AG20443 (cell line): ENCODE results near the gene GDPD1.
"Not testable (repeated sequence)": the region's sequence is repeated elsewhere in the genome, so short reads cannot be mapped to it uniquely, and the experiment has no call there.

Source experiments
- DNase-seq: peaks from one replicate; pipeline ENCODE4 v3.0.0; 2012; ENCODE audit warnings: low spot score, mixed read lengths

Gene GDPD1

GRCh38 chr17:59244081-59244480 lies 23.8 kb downstream of the GDPD1 start:
- no peak for DNase-seq

GRCh38 chr17:59254742-59255141 lies 34.4 kb downstream of the GDPD1 start:
- DNase-seq = no peak

GRCh38 chr17:59257101-59257500 lies 36.8 kb downstream of the GDPD1 start:
- DNase-seq = no peak

GRCh38 chr17:59260722-59261121 lies 40.4 kb downstream of the GDPD1 start:
- DNase-seq = no peak

- peak; percentile 9 for DNase-seq
These were observed 46.4 kb downstream of the GDPD1 start for GRCh38 chr17:59266745-59267144.

GRCh38 chr17:59267776-59268175 lies 47.5 kb downstream of the GDPD1 start:
- DNase-seq = no peak

GRCh38 chr17:59275618-59276017 lies 55.3 kb downstream of the GDPD1 start:
- DNase-seq = no peak

GRCh38 chr17:59277031-59277430 lies 56.7 kb downstream of the GDPD1 start:
- DNase-seq = no peak

- DNase-seq = no peak
These were observed 58.1 kb downstream of the GDPD1 start for GRCh38 chr17:59278406-59278805.

- DNase-seq = no peak
These were observed 64.0 kb downstream of the GDPD1 start for GRCh38 chr17:59284317-59284716.

GRCh38 chr17:59287452-59287851 lies 67.1 kb downstream of the GDPD1 start:
- no peak for DNase-seq

GRCh38 chr17:59287891-59288290 lies 67.6 kb downstream of the GDPD1 start:
- no peak for DNase-seq

- DNase-seq = no peak
These were observed 69.6 kb downstream of the GDPD1 start for GRCh38 chr17:59289981-59290301.

GRCh38 chr17:59290302-59290998 lies 70.1 kb downstream of the GDPD1 start:
- not testable (repeated sequence) for DNase-seq

- DNase-seq = no peak
These were observed 71.8 kb downstream of the GDPD1 start for GRCh38 chr17:59292174-59292523.

- DNase-seq = no peak
These were observed 75.9 kb downstream of the GDPD1 start for GRCh38 chr17:59296190-59296589.

GRCh38 chr17:59298521-59298920 lies 78.2 kb downstream of the GDPD1 start:
- DNase-seq = no peak

- no peak for DNase-seq
These were observed 79.2 kb downstream of the GDPD1 start for GRCh38 chr17:59299400-59300092.

GRCh38 chr17:59300941-59301340 lies 80.6 kb downstream of the GDPD1 start:
- DNase-seq = no peak

GRCh38 chr17:59304811-59305210 lies 84.5 kb downstream of the GDPD1 start:
- no peak for DNase-seq

GRCh38 chr17:59310263-59310920 lies 90.1 kb downstream of the GDPD1 start:
- DNase-seq = no peak

- peak; percentile 71 for DNase-seq
These were observed 90.7 kb downstream of the GDPD1 start for GRCh38 chr17:59311051-59311468.

GRCh38 chr17:59311521-59311920 lies 91.2 kb downstream of the GDPD1 start:
- not testable (repeated sequence) for DNase-seq
